DMS53 (cell line): ENCODE data around the gene CHKA.

Source experiments
- DNase-seq: peaks from one replicate; lab custom pipeline; 2025; lab: John Stamatoyannopoulos, UW

The CHKA gene

DNA sequence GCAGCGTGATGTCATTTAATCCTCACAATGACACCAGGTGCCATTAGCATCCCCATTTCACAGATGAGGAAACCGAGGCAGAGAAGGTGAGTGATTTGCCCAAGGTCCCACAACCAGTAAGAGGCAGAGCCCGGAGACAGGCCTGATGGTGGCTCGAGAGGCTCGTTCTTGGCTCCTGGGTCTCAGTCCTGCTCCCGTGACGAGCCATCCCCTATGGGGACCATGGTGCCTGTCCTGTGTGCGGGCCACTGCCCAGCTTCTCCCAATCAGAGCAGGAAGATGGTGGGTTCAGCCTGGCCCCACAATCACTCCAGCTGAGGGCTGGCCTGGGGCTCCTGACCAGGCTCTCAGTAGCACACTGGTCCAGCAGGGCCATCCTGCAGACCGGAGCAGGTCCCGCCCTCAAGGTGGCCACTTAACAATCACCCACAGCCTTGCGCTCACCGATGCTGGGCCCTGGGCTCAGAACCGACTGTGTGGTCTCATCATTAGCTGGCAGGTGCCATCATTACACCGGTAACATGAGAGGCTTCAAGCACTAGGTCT, 107.5 kb downstream of the CHKA start:
- DNase-seq: no peak

DNA sequence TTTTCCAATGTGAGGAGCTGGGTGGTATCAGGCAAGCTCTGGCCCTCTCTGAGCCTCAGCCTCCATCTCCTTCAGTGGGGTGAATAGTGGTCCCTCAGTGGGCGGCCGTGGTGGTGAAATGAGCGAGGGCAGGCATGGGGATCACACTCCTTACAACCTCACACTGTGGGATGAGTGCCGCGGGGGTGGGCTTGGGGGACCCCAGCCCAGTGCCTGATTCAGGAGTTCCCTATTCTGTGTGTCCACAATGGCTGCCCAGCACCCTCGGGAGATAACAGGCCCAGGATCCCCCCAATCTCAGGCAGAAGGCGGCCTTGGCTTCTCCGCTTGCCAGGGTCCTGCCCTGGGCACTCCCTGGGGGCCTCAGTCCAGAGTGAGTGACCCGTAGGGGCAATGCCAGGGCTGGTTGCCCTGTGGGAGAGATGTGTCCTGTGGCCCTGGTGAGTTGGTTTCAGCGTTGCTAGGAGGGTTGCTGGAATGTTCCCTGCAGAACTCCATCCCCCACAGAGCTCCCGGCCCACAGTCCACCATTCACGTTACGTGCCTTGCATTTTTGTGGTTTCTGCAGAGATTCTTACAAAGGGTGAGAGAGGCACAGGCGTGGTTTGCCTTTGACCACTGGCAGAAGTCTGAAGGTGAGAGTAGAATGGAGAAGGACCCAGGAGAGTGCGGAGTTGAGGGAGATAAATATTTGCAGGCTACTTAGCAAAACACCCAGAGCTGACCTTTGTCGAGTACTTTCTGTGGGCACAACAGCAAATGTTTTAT, 108.2 kb downstream of the CHKA start:
- DNase-seq: peak; percentile 49

- no peak for DNase-seq
These were observed 108.9 kb downstream of the CHKA start for GRCh38 chr11:68012044-68012842.

DNA sequence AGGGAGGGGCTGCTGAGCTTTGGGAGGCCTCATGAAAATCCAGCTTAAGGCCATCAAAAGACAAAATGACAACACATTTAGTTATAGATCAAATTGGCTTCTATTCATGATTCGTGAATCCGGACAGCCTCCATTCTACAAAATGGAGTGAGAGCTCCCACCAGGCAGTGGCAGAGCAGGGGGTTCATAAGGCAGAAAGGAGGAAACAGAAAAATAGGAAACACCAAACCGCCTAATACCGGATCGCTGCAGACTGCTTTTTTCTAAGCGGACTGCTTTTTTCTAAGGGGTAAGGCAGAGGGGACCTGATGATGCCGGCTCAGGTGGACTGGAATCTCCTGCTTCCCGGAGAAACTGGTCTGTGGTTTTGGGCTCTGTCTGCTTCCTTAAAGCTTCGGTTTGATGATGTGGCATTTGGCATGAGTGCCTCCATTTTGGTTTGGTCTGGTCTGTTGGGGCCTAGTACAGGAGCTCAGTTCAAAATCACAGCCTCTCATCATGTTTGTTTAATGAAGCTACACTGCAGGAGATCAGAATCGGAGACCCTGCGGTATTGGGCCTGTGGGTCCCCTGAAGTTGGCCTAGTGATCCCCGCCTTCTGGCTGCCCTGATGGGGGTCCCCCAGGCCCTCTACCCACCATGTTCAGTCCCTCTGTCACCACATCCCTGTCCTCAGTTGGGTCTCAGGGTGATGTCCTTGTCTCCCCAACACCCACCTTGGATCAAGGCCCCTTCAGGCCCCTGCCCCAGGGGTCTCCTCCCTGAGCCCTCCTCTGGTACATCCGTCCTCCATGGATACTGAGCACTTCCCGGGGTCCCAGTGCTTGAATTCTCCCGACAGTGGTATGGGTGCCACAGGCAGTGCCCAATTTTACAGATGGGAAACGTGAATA, 109.9 kb downstream of the CHKA start:
- DNase-seq: no peak

- peak; percentile 51 for DNase-seq
These were observed 110.8 kb downstream of the CHKA start, which contains the start of gene ALDH3B1 for GRCh38 chr11:68010090-68011041. ALDH3B1 (plus strand) TSS chr11:68010327; CDS start chr11:68015298, 4,971 bp downstream.

DNA sequence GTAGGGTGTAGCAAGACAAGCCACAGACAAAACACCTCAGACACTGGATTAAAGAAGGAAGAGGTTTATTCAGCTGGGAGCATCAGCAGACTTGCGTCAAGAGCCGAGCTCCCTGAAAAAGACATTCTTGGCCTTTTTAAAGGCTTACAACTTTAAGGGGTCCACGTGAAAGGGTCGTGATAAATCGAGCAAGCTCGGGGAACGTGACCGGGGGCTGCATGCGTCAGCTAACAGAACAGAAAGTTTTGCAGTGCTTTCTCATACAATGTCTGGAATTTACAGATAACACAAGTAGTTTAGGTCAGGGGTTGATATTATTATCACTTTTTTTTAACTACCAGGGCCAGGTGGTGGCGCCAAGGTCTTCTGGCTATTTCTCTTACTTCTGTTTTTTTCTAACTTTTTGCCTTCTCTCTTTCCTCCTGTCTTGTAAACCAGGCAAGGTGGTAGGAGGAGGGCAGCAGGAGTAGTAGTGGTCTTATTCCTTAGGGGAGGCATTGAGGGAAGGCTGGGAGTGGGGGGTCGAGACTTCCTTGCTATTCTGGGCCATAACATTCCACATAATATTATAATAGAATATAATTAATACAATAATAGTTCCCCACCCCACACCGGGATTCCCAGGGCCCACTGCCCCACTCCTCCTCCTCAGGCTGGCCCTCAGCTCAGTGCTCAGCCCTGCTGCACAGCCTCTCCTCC, 111.6 kb downstream of the CHKA start:
- peak; percentile 51 for DNase-seq

GRCh38 chr11:68008381-68009337, 112.5 kb downstream of the CHKA start:
- peak; percentile 99 for DNase-seq

DNA sequence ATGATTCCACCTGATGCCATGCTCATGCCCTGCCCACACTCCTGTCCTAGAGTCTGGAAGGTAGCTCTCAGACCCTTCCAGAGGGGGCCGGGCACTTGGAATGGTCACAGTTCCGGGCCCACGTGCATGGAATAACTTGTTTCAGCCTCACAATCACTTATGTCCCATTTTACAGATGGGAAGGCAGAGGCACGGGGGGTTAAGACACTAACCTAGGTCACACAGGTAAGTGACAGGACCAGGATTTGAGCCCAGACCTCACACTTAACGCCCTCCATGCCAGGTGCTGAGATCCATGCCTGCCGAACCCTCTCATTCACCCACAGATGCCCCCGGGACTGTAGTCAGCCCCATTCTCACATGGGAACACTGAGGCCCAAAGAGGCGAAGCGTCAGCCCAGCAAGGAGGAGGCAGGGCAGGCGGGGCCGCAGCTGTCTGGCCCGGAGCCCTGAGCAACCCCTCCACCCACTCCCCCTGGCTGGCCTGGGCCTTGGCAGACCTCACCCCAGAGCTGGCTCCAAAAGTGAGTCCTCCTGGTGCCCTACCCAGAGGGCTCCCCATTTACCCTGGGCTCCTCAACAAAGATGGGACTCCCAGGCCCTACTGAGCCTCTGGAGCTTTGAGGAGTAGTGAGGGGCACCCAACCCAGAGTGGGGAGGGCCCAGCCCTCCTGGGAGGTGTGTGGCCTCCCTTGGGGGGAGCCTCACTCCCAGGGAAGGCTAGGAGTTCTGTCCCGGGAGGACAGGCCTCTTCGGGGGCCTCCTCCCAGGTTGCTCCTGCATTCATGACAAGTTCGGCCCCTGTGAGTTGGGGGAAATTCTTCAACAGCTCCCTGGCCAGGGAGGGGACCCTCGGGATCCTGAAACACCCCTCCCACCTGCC, 113.4 kb downstream of the CHKA start:
- DNase-seq: no peak

GRCh38 chr11:68006606-68007166, 114.5 kb downstream of the CHKA start:
- DNase-seq: no peak

GRCh38 chr11:68004551-68005335, 116.4 kb downstream of the CHKA start:
- DNase-seq: no peak

GRCh38 chr11:68003846-68004550, 117.2 kb downstream of the CHKA start, which contains the start of gene UNC93B1:
UNC93B1 (minus strand) TSS chr11:68004097; CDS start chr11:68004043, 54 bp downstream.
- peak; percentile 99 for DNase-seq

GRCh38 chr11:68002938-68003845, 118.0 kb downstream of the CHKA start:
- DNase-seq: peak; percentile 91
